Islet precursor cell (in vitro differentiated cells): ENCODE measurements around the gene HECW1.

Source experiments
- DNase-seq: peaks from one replicate; pipeline ENCODE4 v3.0.0-alpha.2; 2018

HECW1 gene

GRCh38 chr7:43511769-43512515 lies 399.5 kb downstream of the HECW1 start:
- no peak for DNase-seq

GRCh38 chr7:43513251-43513650 lies 400.8 kb downstream of the HECW1 start:
- no peak for DNase-seq

GRCh38 chr7:43516581-43517342 lies 404.3 kb downstream of the HECW1 start:
- no peak for DNase-seq

- no peak for DNase-seq
Observed at GRCh38 chr7:43517464-43517863, 405.0 kb downstream of the HECW1 start.

GRCh38 chr7:43520201-43520600 lies 407.8 kb downstream of the HECW1 start:
- no peak for DNase-seq

- DNase-seq = peak; percentile 87
Observed at GRCh38 chr7:43522406-43523156, 410.1 kb downstream of the HECW1 start.

GRCh38 chr7:43528576-43529354 lies 416.3 kb downstream of the HECW1 start:
- no peak for DNase-seq

- DNase-seq = no peak
Observed at GRCh38 chr7:43530553-43531410, 418.3 kb downstream of the HECW1 start.

- no peak for DNase-seq
Observed at GRCh38 chr7:43531700-43532099, 419.3 kb downstream of the HECW1 start.

- DNase-seq = no peak
Observed at GRCh38 chr7:43533801-43534479, 421.5 kb downstream of the HECW1 start.

- DNase-seq = no peak
Observed at GRCh38 chr7:43535031-43535451, 422.6 kb downstream of the HECW1 start.

- no peak for DNase-seq
Observed at GRCh38 chr7:43535810-43536585, 423.6 kb downstream of the HECW1 start.

- no peak for DNase-seq
Observed at GRCh38 chr7:43536773-43537172, 424.3 kb downstream of the HECW1 start.

- DNase-seq = no peak
Observed at GRCh38 chr7:43537765-43538403, 425.4 kb downstream of the HECW1 start.

GRCh38 chr7:43538404-43538771 lies 425.9 kb downstream of the HECW1 start:
- DNase-seq = no peak

- no peak for DNase-seq
Observed at GRCh38 chr7:43540471-43540870, 428.0 kb downstream of the HECW1 start.

GRCh38 chr7:43542716-43543115 lies 430.3 kb downstream of the HECW1 start:
- DNase-seq = no peak

GRCh38 chr7:43546231-43546630 lies 433.8 kb downstream of the HECW1 start:
- no peak for DNase-seq

GRCh38 chr7:43550427-43550826 lies 438.0 kb downstream of the HECW1 start:
- no peak for DNase-seq

- DNase-seq = no peak
Observed at GRCh38 chr7:43552122-43552521, 439.7 kb downstream of the HECW1 start.
